ENCODE measurements around the gene DMBT1.

DNA sequence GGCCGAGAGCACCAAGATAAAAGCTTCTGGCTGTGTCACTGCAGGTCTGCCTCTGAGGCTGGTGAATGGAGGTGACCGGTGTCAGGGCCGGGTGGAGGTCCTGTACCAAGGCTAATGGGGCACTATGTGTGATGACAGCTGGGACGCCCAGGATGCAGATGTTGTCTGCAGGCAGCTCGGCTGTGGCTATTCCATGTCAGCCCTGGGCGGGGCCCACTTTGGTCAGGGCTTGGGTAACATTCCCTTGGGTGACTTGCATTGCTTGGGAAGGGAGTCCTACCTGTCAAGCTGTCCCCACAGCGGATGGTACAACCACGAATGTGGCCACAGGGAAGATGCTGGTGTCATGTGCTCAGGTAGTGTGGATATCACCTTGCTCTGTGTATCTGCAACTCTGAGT lies 8.0 kb downstream of the DMBT1 start:
- TF ChIP-seq, protein P1, sequence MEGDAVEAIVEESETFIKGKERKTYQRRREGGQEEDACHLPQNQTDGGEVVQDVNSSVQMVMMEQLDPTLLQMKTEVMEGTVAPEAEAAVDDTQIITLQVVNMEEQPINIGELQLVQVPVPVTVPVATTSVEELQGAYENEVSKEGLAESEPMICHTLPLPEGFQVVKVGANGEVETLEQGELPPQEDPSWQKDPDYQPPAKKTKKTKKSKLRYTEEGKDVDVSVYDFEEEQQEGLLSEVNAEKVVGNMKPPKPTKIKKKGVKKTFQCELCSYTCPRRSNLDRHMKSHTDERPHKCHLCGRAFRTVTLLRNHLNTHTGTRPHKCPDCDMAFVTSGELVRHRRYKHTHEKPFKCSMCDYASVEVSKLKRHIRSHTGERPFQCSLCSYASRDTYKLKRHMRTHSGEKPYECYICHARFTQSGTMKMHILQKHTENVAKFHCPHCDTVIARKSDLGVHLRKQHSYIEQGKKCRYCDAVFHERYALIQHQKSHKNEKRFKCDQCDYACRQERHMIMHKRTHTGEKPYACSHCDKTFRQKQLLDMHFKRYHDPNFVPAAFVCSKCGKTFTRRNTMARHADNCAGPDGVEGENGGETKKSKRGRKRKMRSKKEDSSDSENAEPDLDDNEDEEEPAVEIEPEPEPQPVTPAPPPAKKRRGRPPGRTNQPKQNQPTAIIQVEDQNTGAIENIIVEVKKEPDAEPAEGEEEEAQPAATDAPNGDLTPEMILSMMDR (IDR thresholded peaks at IDR 0.05) = no peak
- no peak for TF ChIP-seq POLR2A (IDR thresholded peaks at IDR 0.05)

All from right lobe of liver (tissue), 4 donors.